Effector CD4-positive, alpha-beta T cell (primary cell): ENCODE results near the gene FMNL3.
A peak's percentile ranks its signal among the peaks of the same experiment; 100 is the strongest.
"Not testable (repeated sequence)": the region's sequence is repeated elsewhere in the genome, so short reads cannot be mapped to it uniquely, and the experiment has no call there.

Source experiments
- DNase-seq: peaks from one replicate; pipeline ENCODE4 v3.0.0-alpha.2; 2020

FMNL3 gene

GRCh38 chr12:49627752-49628360, 79.3 kb downstream of the FMNL3 start:
- no peak for DNase-seq

GRCh38 chr12:49626836-49627235, 80.4 kb downstream of the FMNL3 start:
- DNase-seq: no peak

- no peak for DNase-seq
These were observed 80.9 kb downstream of the FMNL3 start for GRCh38 chr12:49626169-49626835.

GRCh38 chr12:49624921-49625577, 82.2 kb downstream of the FMNL3 start:
- no peak for DNase-seq

GRCh38 chr12:49623142-49623904, 83.9 kb downstream of the FMNL3 start, which contains the start of gene PRPF40B:
Gene PRPF40B, plus strand, starts transcription at chr12:49623561. Its CDS starts 30 bp downstream, at chr12:49623591.
- peak; percentile 79 for DNase-seq

- DNase-seq: peak; percentile 33
These were observed 84.6 kb downstream of the FMNL3 start for GRCh38 chr12:49622501-49623141.

GRCh38 chr12:49621651-49622500, 85.3 kb downstream of the FMNL3 start:
- no peak for DNase-seq

- DNase-seq: no peak
These were observed 87.9 kb downstream of the FMNL3 start for GRCh38 chr12:49619286-49619685.

GRCh38 chr12:49618576-49618975, 88.6 kb downstream of the FMNL3 start:
- DNase-seq: no peak

- no peak for DNase-seq
These were observed 90.5 kb downstream of the FMNL3 start for GRCh38 chr12:49616533-49617219.

GRCh38 chr12:49615725-49616124, 91.5 kb downstream of the FMNL3 start:
- DNase-seq: no peak

GRCh38 chr12:49612210-49612609, 95.0 kb downstream of the FMNL3 start:
- no peak for DNase-seq

GRCh38 chr12:49610785-49611184, 96.4 kb downstream of the FMNL3 start:
- not testable (repeated sequence) for DNase-seq

- DNase-seq: no peak
These were observed 97.4 kb downstream of the FMNL3 start for GRCh38 chr12:49609875-49610154.

- DNase-seq: no peak
These were observed 97.9 kb downstream of the FMNL3 start for GRCh38 chr12:49609059-49609874.

- not testable (repeated sequence) for DNase-seq
These were observed 101.7 kb downstream of the FMNL3 start, which contains the start of gene FAM186B for GRCh38 chr12:49605539-49605938. Gene FAM186B, minus strand, starts transcription at chr12:49605639. Its CDS starts 162 bp downstream, at chr12:49605477.

- no peak for DNase-seq
These were observed 102.3 kb downstream of the FMNL3 start for GRCh38 chr12:49604856-49605255.

- no peak for DNase-seq
These were observed 103.5 kb downstream of the FMNL3 start for GRCh38 chr12:49603721-49604120.

GRCh38 chr12:49599961-49600360, 107.2 kb downstream of the FMNL3 start:
- no peak for DNase-seq

- no peak for DNase-seq
These were observed 108.7 kb downstream of the FMNL3 start for GRCh38 chr12:49598527-49598926.
